ENCODE results near the gene RSPH10B2.
"Not testable (repeated sequence)": the region's sequence is repeated elsewhere in the genome, so short reads cannot be mapped to it uniquely, and the experiment has no call there.

The RSPH10B2 gene

GRCh38 chr7:6843654-6844053 is 89.8 kb downstream of the RSPH10B2 start:
- DNase-seq, result not testable (repeated sequence)

DNA sequence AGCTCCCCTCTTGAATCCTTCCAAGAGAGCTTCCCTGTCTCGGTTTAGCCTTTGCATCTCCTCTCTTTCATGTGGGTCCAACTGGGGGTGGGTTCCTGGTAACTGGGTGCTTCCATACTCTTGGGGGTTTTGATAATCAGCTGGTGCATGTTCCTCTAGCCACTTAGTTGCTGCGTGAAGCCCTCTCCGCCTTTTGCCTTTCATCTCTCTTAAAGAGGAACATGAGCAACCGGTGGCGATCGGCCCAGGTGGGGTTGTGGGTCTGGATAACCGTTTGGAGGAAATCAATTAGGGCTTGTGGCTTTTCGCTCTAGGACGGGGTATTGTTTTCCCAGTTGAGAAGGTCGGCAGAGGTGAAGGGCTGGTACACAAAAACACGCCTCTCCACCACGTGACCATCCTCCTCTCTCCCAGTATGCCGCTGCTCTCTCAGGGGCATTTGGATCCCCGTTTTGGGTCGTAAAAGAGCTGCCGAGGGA is 92.1 kb downstream of the RSPH10B2 start:
- DNase-seq, result not testable (repeated sequence)

DNA sequence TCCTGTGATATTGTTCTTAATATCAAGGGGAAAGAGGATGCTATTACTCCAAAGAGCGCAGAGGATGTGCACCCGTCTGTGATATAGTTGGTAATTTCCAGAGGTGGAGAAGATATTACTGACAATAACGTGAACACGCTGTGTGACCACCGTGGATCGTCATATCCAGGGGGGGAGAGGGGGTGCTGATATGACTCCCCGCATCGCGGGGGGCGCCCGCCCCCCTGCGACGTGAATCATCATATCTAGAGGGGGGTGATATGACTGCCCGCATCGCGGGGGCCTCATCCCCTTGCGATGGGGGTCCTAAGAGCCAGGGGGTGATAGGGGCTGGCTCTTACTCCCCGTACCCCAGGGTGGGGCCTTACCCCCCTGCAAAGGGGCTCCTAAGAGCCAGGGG is 93.8 kb downstream of the RSPH10B2 start:
- not testable (repeated sequence) for DNase-seq

Measured in stimulated activated CD8-positive, alpha-beta memory T cell treated with anti-CD3 and anti-CD28 coated beads, Interleukin-4, amount 100 ng/mL, for 48 hours (primary cell).